NCI-H2171 treated with DMSO at 0.1 percent for 48 hours (cell line): ENCODE measurements around the gene YJU2.
A peak's percentile ranks its signal among the peaks of the same experiment; 100 is the strongest.
"Not testable (repeated sequence)": the region's sequence is repeated elsewhere in the genome, so short reads cannot be mapped to it uniquely, and the experiment has no call there.

ENCODE experiments used
- DNase-seq: peaks from one replicate; lab custom pipeline; 2025; lab: John Stamatoyannopoulos, UW

The YJU2 gene

DNA sequence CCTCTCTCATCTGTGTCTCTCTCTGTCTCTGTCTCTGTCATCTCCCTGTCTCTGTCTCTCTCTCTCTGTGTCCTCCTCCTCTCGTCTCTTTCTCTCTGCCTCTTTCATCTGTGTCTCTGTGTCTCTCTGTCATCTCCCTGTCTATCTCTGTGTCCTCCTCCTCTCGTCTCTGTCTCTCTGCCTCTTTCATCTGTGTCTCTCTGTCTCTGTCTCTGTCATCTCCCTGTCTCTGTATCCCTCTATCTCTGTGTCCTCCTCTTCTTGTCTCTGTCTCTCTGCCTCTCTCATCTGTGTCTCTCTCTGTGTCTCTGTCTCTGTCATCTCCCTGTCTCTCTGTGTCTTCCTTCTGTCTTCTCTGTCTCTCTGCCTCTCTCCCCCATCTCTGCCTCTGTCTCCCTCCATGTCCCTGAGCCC is 18.1 kb upstream of the YJU2 start:
- no peak for DNase-seq

DNA sequence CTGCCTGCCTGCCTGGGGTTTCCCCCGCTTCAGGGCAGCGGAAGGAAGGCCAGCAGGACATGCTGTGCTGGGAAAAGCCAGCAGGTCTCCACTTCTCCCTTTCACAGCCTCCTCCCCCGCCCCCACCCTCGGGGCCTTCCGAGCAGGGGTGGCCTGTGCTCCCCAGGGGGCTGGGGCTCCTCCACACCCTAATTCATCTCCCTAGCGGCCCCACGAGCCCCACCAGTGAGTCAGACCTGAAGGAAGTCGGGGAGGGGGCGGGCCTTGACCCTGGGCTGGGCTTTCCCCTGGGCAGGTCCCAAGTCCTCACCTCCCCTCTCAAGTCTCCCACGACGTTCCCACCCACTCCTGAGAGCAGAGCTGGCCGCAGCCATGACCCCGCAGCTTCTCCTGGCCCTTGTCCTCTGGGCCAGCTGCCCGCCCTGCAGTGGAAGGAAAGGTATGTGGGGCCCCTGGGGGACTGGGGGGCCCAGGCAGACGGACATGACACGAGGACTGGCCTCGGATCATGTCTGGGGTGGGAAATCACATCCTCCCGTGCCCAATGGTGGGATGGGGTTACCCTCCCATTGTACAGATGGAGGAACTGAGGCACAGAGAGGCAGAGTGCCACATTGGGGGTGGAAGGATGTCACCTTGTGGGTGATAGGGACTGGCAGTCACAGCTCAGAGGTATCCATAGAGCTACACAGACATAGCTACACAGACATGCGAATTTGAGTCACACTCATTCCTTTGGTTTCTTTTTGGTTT is 17.5 kb upstream of the YJU2 start, which contains the start of gene EBI3:
Gene EBI3, plus strand, starts transcription at position 345 of the 753 bp plus-strand sequence. Its CDS starts 28 bp downstream, at position 373.
- DNase-seq, result peak; percentile 7

DNA sequence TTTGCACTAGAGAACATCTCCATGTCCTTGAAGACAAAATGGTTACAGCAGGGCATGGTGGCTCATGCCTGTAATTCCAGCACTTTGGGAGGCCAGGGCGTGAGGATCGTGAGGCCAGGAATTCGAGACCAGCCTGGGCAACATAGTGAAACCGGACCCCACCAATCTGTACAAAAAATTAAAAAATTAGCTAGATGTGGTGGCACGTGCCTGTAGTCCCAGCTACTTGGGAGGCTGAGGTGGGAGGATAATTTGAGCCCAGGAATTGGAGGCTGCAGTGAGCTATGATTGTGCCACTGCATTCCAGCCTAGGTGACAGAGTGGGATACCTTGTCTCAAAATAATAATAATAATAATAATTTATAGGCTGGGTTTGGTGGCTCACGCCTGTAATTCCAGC is 16.6 kb upstream of the YJU2 start:
- DNase-seq, result not testable (repeated sequence)

DNA sequence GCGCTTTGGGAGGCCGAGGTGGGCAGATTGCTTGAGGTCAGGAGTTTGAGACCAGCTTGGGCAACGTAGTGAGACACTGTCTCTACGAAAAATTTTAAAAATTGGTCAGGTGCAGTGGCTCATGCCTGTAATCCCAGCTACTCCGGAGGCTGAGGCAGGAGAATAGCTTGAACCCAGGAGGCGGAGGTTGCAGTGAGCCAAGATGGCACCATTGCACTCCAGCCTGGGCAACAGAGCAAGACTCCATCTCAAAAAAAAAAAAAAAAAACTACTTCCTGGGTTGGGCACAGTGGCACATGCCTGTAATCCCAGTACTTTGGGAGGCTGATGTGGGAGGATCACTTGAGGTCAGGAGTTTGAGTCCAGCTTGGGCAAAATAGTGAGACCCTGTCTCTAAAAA is 15.4 kb upstream of the YJU2 start:
- not testable (repeated sequence) for DNase-seq

DNA sequence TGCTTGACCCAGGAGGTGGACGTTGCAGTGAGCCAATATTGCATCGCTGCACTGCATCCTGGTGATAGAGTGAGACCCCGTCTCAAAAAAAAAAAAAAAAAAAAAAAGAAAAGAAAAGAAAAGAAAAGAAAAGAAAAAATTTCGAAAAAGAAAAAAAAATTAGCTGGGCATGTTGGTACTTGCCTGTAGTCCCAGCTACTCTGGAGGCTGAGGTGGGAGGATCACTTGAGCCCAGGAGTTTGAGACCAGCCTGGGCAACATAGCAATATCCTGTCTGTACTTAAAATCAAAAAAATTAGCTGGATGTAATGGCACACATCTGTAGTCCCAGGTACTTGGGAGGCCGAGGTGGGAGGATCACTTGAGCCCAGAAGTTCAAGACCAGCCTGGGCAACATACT is 14.7 kb upstream of the YJU2 start:
- DNase-seq, result not testable (repeated sequence)

DNA sequence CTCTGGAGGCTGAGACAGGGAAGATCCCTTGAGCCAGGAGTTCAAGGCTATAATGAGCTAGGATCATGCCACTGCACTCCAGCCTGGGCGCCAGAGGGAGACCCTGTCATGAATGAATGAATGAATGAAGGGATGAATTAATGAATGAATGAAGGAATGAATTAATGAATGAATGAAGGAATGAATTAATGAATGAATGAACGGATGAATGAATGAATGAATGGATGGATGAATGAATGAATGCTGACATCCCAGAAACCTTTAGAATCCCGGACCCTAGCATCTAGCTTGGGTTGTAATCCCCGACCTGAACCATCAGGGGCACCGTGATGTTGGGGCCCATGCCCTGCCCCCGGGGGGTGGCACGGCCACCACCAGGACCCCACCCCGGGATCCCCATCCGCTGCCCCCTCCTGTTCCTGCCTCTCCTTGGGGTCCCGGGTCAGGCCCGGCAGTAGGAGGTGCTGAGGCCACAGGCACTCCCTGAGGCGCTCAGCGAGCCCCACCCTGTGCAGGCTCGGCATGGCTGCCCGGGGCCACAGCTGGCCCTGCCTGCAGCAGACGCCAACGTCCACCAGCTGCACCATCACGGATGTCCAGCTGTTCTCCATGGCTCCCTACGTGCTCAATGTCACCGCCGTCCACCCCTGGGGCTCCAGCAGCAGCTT is 14.1 kb upstream of the YJU2 start:
- DNase-seq, result no peak

DNA sequence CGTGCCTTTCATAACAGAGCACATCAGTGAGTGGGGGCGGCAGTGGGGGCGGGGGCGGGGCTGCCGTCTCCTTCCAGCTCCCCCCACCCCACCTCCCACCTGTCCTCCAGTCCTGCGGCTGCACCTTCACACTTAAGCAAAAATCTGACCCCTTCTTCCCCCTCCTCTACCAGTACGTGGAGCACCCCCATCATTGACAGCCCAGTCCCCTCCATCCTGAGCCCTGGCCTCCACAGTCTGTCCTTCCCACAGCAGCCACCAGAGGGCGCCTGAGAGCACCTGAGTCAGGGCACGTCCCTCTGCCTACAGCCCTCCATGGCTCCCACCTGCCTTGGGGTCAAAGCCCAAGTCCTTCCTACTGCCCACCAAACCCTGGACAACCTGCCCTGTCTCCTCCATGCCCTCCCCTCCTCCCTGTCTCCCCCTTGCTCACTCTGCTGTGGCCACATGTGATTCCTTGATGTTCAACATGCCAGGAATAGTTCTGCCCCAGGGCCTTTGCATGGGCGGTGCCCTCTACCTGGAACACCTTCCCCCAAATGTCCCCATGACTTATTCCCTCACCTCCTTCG is 13.5 kb upstream of the YJU2 start:
- DNase-seq, result peak; percentile 56

DNA sequence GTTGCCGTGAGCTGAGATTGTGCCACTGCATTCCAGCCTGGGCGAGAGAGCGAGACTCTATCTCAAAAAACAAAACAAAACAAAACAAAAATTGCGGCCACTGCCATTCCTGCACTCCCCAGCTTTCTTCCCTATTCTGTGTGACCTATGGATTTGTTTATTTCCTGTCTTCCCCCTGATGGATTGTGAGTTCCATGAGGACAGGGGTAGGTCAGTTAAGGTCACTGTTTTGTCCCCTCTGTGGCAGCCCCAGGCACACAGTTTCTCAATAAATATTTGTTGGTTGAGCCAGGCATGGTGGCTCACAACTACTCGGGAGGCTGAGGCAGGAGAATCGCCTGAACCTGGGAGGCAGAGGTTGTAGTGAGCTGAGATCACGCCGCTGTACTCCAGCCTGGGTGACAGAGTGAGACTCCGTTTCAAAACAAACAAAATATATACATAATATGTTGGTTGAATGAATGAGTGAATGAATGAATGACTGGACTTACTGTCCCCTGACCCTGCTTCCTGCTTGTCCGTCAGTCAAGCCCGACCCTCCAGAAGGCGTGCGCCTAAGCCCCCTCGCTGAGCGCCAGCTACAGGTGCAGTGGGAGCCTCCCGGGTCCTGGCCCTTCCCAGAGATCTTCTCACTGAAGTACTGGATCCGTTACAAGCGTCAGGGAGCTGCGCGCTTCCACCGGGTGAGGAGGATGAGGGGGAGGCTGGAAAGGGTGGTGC is 12.6 kb upstream of the YJU2 start:
- DNase-seq, result no peak

DNA sequence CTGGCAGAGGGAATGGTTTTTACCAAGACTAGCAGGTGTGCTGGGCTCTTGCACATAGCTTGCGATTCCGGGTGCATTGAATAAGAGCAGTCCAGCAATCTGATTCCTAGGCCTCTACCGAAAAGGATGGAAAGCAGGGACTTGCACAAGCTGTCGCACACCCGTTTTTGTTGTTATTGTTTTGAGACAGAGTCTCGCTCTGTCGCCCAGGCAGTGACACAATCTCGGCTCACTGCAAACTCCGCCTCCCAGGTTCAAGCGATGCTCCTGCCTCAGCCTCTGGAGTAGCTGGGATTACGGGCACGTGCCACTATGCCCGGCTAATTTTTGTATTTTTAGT is 12.0 kb upstream of the YJU2 start:
- DNase-seq, result no peak

DNA sequence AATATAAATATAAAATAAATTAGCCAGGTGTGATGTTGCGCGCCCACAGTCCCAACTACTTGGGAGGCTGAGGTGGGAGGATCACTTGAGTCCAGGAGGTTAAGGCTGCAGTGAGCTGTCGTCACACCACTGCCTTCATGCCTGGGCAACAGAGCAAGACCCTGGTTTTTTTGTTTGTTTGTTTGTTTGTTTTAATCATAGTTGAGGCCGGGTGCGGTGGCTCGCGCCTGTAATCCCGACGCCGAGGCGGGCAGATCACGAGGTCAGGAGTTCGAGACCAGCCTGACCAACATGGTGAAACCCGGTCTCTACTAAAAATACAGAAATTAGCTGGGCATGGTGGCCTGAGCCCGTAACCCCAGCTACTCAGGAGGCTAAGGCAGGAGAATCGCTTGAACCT is 9.4 kb upstream of the YJU2 start:
- not testable (repeated sequence) for DNase-seq

DNA sequence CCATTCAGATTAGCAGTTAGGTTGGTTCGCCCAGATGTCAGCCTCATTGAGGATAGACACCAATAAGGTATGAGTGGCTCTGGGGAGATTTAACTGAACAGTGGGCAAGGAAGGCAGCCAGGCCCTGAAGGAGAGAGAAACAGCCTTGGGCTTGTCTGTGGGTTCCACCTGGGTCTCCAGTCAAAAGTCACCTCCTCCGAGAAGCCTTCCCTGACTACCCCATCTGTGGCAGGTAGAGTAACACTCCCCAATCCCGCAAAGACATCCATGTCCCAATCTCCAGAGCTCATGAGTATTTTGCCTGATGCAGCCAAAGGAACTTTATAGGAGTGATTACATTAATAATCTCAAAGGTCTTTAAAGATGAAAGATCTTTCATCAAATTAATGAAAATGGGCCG is 8.0 kb upstream of the YJU2 start:
- DNase-seq, result no peak

DNA sequence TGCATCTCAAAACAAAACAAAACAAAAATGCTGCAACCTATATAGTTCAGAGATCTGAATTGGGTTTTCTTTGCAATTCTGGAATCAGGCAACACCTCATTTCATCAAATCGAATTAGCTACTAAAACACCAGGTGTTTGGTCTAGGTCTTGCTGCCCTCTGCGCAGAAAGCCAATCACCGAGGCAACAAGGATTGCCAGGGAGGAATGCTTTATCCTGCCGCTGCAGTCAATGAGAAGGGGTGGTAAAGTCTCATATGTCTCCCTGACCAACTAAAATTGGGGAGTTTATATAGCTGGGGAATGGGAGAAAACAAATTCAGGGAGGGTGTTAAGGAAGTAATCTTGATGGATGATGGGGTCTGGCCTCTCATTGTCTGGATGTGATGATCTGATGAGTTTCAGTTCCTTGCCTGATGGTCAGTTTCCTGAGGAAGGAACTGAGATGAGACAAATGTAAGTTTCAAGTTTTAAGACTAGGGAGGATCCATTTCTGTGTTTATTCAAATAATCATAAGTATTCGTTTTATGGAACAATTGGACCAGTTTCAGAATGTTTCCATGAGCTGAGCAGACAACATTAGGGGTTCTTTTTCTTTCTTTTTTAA is 5.0 kb upstream of the YJU2 start:
- DNase-seq, result no peak

DNA sequence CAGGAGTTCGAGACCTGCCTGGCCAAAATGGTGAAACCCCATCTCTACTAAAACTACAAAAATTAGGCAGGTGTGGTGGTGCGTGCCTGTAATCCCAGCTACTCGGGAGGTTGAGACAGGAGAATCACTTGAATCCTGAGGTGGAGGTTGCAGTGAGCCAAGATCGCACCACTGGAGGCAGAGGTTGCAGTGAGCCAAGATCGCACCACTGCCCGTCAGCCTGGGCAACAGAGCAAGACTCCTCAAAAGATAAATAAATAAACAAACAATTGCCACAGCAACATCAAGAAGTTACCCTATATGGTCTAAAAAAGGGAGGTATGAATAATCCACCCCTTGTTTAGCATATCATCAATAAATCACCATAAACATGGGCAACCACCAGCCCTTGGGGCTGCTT is 942 bp upstream of the YJU2 start:
- not testable (repeated sequence) for DNase-seq

DNA sequence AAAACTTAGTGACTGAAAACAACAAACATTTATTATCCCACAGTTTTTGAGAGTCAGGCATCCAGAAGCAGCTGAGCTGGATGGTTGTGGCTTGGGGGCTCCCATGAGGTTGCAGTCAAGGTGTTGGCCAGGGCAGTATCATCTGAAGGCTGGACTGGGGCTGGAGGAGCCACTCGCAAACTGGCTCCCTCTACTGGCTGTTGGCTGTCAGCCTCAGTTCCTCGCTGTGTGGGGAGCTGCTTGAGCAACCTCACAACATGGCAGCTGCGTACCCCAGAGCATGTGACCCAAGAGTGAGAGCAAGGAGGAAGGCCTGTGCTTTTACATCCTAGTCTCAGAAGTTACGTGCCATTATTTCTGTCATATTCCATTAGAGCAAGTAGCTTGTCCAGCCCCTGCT is 9.7 kb downstream of the YJU2 start:
- DNase-seq, result no peak

DNA sequence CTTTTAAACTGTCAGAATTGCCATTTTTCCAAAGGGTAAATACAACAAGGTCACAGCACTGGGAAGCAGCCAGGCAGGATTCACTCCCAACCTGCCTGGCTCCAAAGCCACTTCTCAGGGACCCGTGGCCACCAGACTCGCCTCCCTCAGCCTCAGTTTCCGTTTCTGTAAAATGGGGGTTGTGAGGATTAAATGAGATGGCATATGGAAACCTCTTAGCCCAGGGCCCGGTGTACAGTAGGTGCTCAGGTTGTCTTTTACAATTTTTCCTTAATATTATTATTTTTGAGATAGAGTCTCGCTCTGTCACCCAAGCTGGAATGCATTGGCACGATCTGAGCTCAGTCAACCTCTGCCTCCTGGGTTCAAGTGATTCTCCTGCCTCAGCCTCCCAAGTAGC is 10.1 kb downstream of the YJU2 start:
- DNase-seq, result no peak

DNA sequence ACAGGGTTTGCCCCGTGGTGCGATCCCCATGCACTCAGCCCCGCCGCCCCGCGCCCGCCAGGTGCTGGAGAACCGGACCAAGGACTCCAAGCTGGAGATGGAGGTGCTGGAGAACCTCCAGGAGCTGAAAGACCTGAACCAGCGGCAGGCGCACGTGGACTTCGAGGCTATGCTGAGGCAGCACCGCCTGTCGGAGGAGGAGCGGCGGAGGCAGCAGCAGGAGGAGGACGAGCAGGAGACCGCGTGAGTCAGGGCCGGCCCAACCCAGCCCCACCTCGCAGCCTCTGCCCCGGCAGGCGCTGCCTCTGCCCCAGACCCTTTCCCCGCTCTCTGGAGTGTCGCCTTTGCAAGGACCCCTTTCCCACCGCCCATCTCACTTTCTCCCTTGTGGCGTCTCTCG is 11.3 kb downstream of the YJU2 start:
- no peak for DNase-seq

DNA sequence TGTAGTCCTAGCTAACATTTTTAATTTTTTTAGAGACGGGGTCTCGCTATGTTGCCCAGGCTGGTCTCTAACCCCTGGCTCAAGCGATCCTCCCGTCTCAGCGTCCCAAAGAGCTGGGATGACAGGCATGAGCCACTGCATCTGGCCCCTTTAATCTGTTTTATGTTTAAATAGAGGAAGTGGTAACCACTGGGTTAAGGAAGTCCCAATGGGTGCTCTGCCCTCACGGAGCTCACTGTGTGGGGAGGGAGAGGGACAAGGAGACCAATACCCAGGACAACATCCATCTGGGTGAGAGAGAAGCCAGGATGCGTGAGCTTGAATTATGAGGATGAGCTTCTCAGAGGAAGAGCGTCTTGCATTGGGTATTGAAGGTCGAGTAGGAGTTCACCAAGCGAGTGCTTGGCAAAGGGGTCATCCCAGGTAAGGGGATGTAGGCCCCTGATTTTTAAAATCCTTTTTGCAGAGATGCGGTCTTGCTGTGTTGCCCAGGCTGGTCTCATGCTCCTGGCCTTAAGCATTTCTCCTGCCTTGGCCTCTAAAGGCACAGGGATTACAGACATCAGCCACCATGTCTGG is 13.8 kb downstream of the YJU2 start:
- no peak for DNase-seq

DNA sequence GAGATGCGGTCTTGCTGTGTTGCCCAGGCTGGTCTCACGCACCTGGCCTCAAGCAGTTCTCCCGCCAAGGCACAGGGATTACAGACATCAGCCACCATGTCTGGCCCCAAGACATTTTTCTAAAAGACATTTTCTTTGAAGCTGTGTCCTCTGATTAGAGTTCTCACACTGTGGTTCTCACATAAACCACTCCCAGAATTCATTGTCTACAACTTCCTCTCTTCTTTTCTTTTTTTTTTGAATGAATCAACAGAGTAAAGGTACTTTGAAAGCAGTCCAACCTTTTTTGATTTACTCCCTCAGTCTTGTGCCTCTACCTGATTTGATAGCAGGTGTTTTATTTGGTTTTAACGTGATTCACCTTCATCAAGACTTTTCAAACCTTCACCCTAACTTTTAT is 17.9 kb downstream of the YJU2 start:
- no peak for DNase-seq

DNA sequence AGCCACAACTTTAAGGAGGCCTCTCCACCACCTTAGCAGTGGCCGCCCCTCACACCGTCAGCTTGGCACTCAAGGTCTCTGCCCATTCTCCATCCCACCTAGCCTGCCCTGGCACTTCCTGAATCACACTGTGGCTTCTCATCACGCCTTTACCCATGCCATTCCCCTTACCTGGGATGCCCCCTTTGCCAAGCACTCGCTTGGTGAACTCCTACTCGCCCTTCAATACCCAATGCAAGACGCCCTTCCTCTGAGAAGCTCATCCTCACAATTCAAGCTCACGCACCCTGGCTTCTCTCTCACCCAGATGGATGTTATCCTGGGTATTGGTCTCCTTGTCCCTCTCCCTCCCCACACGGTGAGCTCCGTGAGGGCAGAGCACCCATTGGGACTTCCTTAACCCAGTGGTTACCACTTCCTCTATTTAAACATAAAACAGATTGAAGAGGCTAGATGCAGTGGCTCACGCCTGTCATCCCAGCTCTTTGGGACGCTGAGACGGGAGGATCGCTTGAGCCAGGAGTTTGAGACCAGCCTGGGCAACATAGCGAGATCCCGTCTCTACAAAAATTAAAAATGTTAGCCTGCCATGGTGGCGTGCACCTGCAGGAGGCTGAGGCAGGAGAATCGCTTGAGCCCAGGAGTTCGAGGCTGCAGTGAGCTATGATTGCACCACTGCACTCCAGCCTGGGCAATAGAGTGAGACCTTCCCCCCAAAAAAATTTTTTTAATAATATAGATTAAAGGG is 19.5 kb downstream of the YJU2 start:
- no peak for DNase-seq

DNA sequence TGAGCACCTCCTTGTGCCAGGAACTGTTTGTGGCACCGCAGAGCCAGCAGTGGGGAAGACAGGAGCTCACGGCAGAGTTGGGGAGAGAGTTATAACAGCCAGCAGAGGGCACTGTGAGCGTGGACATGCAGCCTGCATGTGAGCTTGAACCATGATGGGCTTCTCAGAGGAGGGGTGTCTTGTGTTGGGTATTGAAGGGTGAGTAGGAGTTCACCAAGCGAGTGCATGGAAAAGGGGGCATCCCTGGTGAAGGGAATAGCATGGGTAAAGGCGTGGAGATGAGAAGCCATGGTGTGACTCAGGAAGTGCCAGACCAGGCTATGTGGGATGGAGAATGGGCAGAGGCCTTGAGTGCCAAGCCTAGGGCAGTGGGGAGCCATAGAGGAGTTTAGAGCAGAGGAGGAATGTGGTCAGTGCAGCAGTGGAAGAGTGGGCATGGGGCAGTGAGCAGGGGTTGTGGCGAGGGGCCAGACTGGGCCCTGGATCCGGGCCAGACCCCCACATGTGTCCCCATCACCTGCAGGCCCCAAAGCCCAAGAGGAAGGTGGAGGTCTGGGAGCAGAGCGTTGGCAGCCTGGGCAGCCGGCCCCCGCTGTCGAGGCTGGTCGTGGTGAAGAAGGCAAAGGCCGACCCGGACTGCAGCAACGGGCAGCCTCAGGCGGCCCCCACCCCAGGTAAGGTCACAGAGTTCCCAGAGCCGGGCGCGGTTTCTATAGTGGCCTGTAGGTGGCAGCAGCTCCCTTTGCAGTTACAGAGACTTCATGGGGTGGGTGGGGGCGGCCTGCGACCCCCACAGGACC is 20.4 kb downstream of the YJU2 start:
- DNase-seq, result peak; percentile 74
